Fibroblast of lung (primary cell): ENCODE results near the gene GFOD2. TPM values are rescaled to one million over a fixed set of nuclear protein-coding genes. Genes with fewer than 3 reads are reported as not detected.

Experiments
- DNase-seq, 2 donors: peaks; one replicate each; pipeline versions ENCODE4 v3.0.0 to v3.0.0-alpha.2; 2010; ENCODE audit warnings: low read depth in 2 of 2
- H2AFZ ChIP-seq: 2 replicates; pipeline ENCODE4 v1.5.1; 2012; ENCODE audit warnings: low read length, control low read depth, inconsistent platforms
- H3K27ac ChIP-seq: 2 replicates; pipeline ENCODE4 v1.5.1; 2011; ENCODE audit warnings: low read length, control low read depth; ENCODE audit not compliant: insufficient read depth
- H3K27me3 ChIP-seq: 2 replicates; pipeline ENCODE4 v1.5.1; 2011; ENCODE audit warnings: mild to moderate bottlenecking, low read length; ENCODE audit not compliant: control insufficient read depth, insufficient read depth
- H3K36me3 ChIP-seq: 2 replicates; pipeline ENCODE4 v1.5.1; 2011; ENCODE audit warnings: low read length; ENCODE audit not compliant: control insufficient read depth, insufficient read depth
- H3K4me1 ChIP-seq: 2 replicates; pipeline ENCODE4 v1.5.1; 2011; ENCODE audit warnings: low read length; ENCODE audit not compliant: control insufficient read depth, insufficient read depth; ENCODE audit errors: extremely low read depth
- H3K4me2 ChIP-seq: 2 replicates; pipeline ENCODE4 v1.5.1; 2011; ENCODE audit warnings: low read length, control low read depth; ENCODE audit not compliant: insufficient read depth; ENCODE audit errors: extremely low read depth
- H3K4me3 ChIP-seq, 4 experiments: fragments of 200-600 bp in 1 of 4; sonication (generic) in 1 of 4; replicated peaks in 1 of 4; 2 replicates each; pipeline ENCODE4 v1.5.1; 2011 to 2016; ENCODE audit warnings: low read length in 4 of 4, low read depth in 3 of 4, mild to moderate bottlenecking in 3 of 4, control low read depth in 2 of 4, inconsistent platforms in 1 of 4, mixed read lengths in 1 of 4; ENCODE audit not compliant: insufficient read depth in 1 of 4; ENCODE audit errors: control extremely low read depth in 1 of 4
- H3K79me2 ChIP-seq: 2 replicates; pipeline ENCODE4 v1.5.1; 2012; ENCODE audit warnings: mild to moderate bottlenecking, low read length, inconsistent platforms; ENCODE audit not compliant: control insufficient read depth, insufficient read depth
- H3K9ac ChIP-seq: 2 replicates; pipeline ENCODE4 v1.5.1; 2011; ENCODE audit warnings: mild to moderate bottlenecking, low read length, control low read depth; ENCODE audit not compliant: insufficient read depth
- H3K9me3 ChIP-seq: 2 replicates; pipeline ENCODE4 v1.5.1; 2012; ENCODE audit warnings: low read depth, low read length; ENCODE audit not compliant: control insufficient read depth, insufficient read depth
- H4K20me1 ChIP-seq: 2 replicates; pipeline ENCODE4 v1.5.1; 2011; ENCODE audit warnings: low read length; ENCODE audit not compliant: control insufficient read depth, insufficient read depth; ENCODE audit errors: extremely low read depth
- CTCF ChIP-seq, 2 donors: IDR thresholded peaks in 1 of 2; conservative IDR thresholded peaks in 1 of 2; 1 replicate in 1 of 2; 2 replicates in 1 of 2; pipeline ENCODE4 v1.5.1; 2011 to 2012; ENCODE audit warnings: low read length in 2 of 2, control low read depth in 1 of 2, inconsistent platforms in 1 of 2, low read depth in 1 of 2, mild to moderate bottlenecking in 1 of 2
- EZH2 ChIP-seq: IDR thresholded peaks from 2 replicates; pipeline ENCODE4 v1.5.1; 2012; ENCODE audit warnings: low read length, control low read depth, mild to moderate bottlenecking; ENCODE audit errors: missing control alignments
- polyA plus RNA-seq, 2 donors: library from polyadenylated mRNA; depleted of rRNA in 1 of 2; stranded (reverse) in 1 of 2; unstranded in 1 of 2; fragments of >200 nt; gene quantifications; 2 replicates each; pipeline ENCODE4 v1.2.1, GENCODE V29; 2011 to 2012; ENCODE audit warnings: missing spikeins in 1 of 2
- total RNA-seq: library from RNA; depleted of rRNA; stranded (reverse); fragments of >200 nt; gene quantifications from 2 replicates; pipeline ENCODE4 v1.2.1, GENCODE V29; 2014

GFOD2 gene
- total and polyA plus RNA-seq, 2 donors (not counting 1 experiment from before 2014, with no cell fraction given): 9.2 to 15.2 TPM

- no peaks in the 10 kb centered on the region for H3K9me3 ChIP-seq
- no peaks in the 10 kb centered on the region for H3K79me2 ChIP-seq
- H4K20me1 ChIP-seq: no peaks in the 10 kb centered on the region
- no peaks in the 10 kb centered on the region for H3K27me3 ChIP-seq
- peaks cover 2% of the 10 kb centered on the region for H3K36me3 ChIP-seq
- no peak overlapping the region for H3K9ac ChIP-seq
- no peak overlapping the region for H2AFZ ChIP-seq
- H3K4me2 ChIP-seq: no peak overlapping the region
- H3K27ac ChIP-seq: no peak overlapping the region
- peaks cover 4% of the 10 kb centered on the region for H3K4me1 ChIP-seq
- TF ChIP-seq EZH2 (no peak), CTCF (conservative IDR thresholded peaks at IDR 0.05 in 1 of 2, IDR thresholded peaks at IDR 0.05 in 1 of 2; ENCODE audit: low read depth in 1 of 2, low read length in 2 of 2) (no peak)
- no peak overlapping the region for H3K4me3 ChIP-seq
- DNase-seq: no peak
Observed at GRCh38 chr16:67677712-67678111, 41.4 kb downstream of the GFOD2 start.

GRCh38 chr16:67676939-67677338 lies 42.2 kb downstream of the GFOD2 start:
- Histone ChIP-seq H3K9ac (no peak overlapping the region), H3K4me2 (no peak overlapping the region), H3K79me2 (no peaks in the 10 kb centered on the region), H3K27ac (no peak overlapping the region), H2AFZ (no peak overlapping the region), H3K9me3 (no peaks in the 10 kb centered on the region), H3K27me3 (no peaks in the 10 kb centered on the region), H3K4me1 (peaks cover 4% of the 10 kb centered on the region), H3K36me3 (peaks cover 2% of the 10 kb centered on the region), H4K20me1 (no peaks in the 10 kb centered on the region), H3K4me3 (no peak overlapping the region)
- TF ChIP-seq EZH2 (no peak), CTCF (conservative IDR thresholded peaks at IDR 0.05 in 1 of 2, IDR thresholded peaks at IDR 0.05 in 1 of 2; ENCODE audit: low read depth in 1 of 2, low read length in 2 of 2) (no peak)
- no peak for DNase-seq

- H2AFZ ChIP-seq: no peak overlapping the region
- no peak overlapping the region for H3K4me2 ChIP-seq
- H3K27me3 ChIP-seq: no peaks in the 10 kb centered on the region
- H3K4me3 ChIP-seq: no peak overlapping the region
- peaks cover 2% of the 10 kb centered on the region for H3K36me3 ChIP-seq
- H3K27ac ChIP-seq: no peak overlapping the region
- H3K4me1 ChIP-seq: peaks cover 4% of the 10 kb centered on the region
- H3K9me3 ChIP-seq: no peaks in the 10 kb centered on the region
- no peaks in the 10 kb centered on the region for H3K79me2 ChIP-seq
- no peak for DNase-seq
- no peaks in the 10 kb centered on the region for H4K20me1 ChIP-seq
- TF ChIP-seq EZH2: no peak
- no peak for TF ChIP-seq CTCF (conservative IDR thresholded peaks at IDR 0.05 in 1 of 2, IDR thresholded peaks at IDR 0.05 in 1 of 2; ENCODE audit: low read depth in 1 of 2, low read length in 2 of 2)
- H3K9ac ChIP-seq: no peak overlapping the region
Observed at GRCh38 chr16:67676516-67676915, 42.6 kb downstream of the GFOD2 start.
